Measurements from ENCODE around the gene COL5A1.

COL5A1 gene

GRCh38 chr9:134809826-134810225 lies 168.2 kb downstream of the COL5A1 start:
- no peak for TF ChIP-seq CTCF (IDR thresholded peaks at IDR 0.05; ENCODE audit: low read length)
- no peak for TF ChIP-seq EZH2 (IDR thresholded peaks at IDR 0.05; ENCODE audit: borderline replicate concordance, low read length)
- Histone ChIP-seq H2AFZ (ENCODE audit: low read length) (no peak overlapping the region), H3K4me3 (ENCODE audit: low read depth, low read length, poor library complexity, severe bottlenecking) (no peak overlapping the region), H4K20me1 (ENCODE audit: insufficient read depth, low read length) (no peaks in the 10 kb centered on the region), H3K9ac (ENCODE audit: low read length) (no peak overlapping the region), H3K27ac (ENCODE audit: low read depth, low read length, poor library complexity, severe bottlenecking) (no peak overlapping the region), H3K9me3 (ENCODE audit: low read length) (no peaks in the 10 kb centered on the region), H3K4me2 (ENCODE audit: low read length) (no peak overlapping the region), H3K9me2 (ENCODE audit: low read depth, low read length) (no peaks in the 10 kb centered on the region), H3F3A (ENCODE audit: insufficient read depth, low read length) (no peaks in the 10 kb centered on the region), H3K79me2 (ENCODE audit: insufficient read depth, low read length) (no peaks in the 10 kb centered on the region), H3K27me3 (ENCODE audit: insufficient read depth, low read length) (peaks cover 11% of the 10 kb centered on the region; the same call in 1 of the 2 replicates), H3K4me1 (ENCODE audit: insufficient read depth, low read length, severe bottlenecking) (no peaks in the 10 kb centered on the region), H3K36me3 (ENCODE audit: insufficient read depth, low read length) (no peaks in the 10 kb centered on the region)

- H4K20me1 ChIP-seq (ENCODE audit: insufficient read depth, low read length), result no peaks in the 10 kb centered on the region
- H3K27me3 ChIP-seq (ENCODE audit: insufficient read depth, low read length), result peaks cover 3% of the 10 kb centered on the region; the same call in 1 of the 2 replicates
- no peak overlapping the region for H3K9ac ChIP-seq (ENCODE audit: low read length)
- H3K27ac ChIP-seq (ENCODE audit: low read depth, low read length, poor library complexity, severe bottlenecking), result no peak overlapping the region
- H3K4me1 ChIP-seq (ENCODE audit: insufficient read depth, low read length, severe bottlenecking), result no peaks in the 10 kb centered on the region
- no peaks in the 10 kb centered on the region for H3K79me2 ChIP-seq (ENCODE audit: insufficient read depth, low read length)
- no peak overlapping the region for H3K4me2 ChIP-seq (ENCODE audit: low read length)
- TF ChIP-seq CTCF (IDR thresholded peaks at IDR 0.05; ENCODE audit: low read length), result no peak
- no peak for TF ChIP-seq EZH2 (IDR thresholded peaks at IDR 0.05; ENCODE audit: borderline replicate concordance, low read length)
- H2AFZ ChIP-seq (ENCODE audit: low read length), result no peak overlapping the region
- H3K9me3 ChIP-seq (ENCODE audit: low read length), result no peaks in the 10 kb centered on the region
- no peaks in the 10 kb centered on the region for H3K36me3 ChIP-seq (ENCODE audit: insufficient read depth, low read length)
- H3K9me2 ChIP-seq (ENCODE audit: low read depth, low read length), result no peaks in the 10 kb centered on the region
- H3F3A ChIP-seq (ENCODE audit: insufficient read depth, low read length), result no peaks in the 10 kb centered on the region
- no peak overlapping the region for H3K4me3 ChIP-seq (ENCODE audit: low read depth, low read length, poor library complexity, severe bottlenecking)
Observed at GRCh38 chr9:134811079-134811672, 169.6 kb downstream of the COL5A1 start.

DNA sequence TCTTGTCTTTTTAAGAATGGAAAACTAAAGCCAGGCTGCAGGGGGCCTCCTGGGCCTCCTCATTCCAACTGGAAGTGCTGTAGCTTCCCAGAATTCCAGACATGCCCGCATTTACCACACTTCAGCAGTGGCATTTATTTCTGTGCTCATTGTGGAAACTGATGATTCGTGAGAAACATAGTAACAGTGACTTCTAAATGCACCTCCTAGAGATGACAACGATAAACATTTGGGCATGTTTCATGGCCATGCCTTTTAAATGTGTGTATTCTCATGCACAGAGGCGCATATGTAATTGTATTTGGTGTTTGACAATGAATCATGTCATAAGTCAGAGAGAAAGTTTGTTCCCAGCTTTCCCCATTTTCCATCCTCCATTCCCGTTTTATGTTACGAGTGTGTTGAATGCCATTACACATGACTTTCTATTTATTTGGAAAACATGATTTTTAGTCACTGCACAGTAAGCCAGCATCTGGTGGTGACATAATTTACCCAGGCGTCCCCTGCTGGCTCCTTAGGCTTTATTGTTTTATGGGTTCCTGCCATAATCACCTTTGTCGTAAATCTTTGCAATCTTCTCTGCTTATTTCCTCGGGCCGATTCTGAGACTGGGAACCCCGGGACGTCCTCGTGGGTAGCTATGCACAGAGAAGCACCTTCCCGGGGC lies 170.2 kb downstream of the COL5A1 start:
- no peaks in the 10 kb centered on the region for H3K36me3 ChIP-seq (ENCODE audit: insufficient read depth, low read length)
- no peak overlapping the region for H3K27ac ChIP-seq (ENCODE audit: low read depth, low read length, poor library complexity, severe bottlenecking)
- no peak overlapping the region for H3K4me2 ChIP-seq (ENCODE audit: low read length)
- no peak overlapping the region for H3K9ac ChIP-seq (ENCODE audit: low read length)
- no peak overlapping the region for H3K4me3 ChIP-seq (ENCODE audit: low read depth, low read length, poor library complexity, severe bottlenecking)
- no peaks in the 10 kb centered on the region for H4K20me1 ChIP-seq (ENCODE audit: insufficient read depth, low read length)
- H3K9me2 ChIP-seq (ENCODE audit: low read depth, low read length), result no peaks in the 10 kb centered on the region
- H3K79me2 ChIP-seq (ENCODE audit: insufficient read depth, low read length), result no peaks in the 10 kb centered on the region
- H3K27me3 ChIP-seq (ENCODE audit: insufficient read depth, low read length), result peaks cover 3% of the 10 kb centered on the region; the same call in 1 of the 2 replicates
- H3K9me3 ChIP-seq (ENCODE audit: low read length), result no peaks in the 10 kb centered on the region
- no peak for TF ChIP-seq CTCF (IDR thresholded peaks at IDR 0.05; ENCODE audit: low read length)
- no peak for TF ChIP-seq EZH2 (IDR thresholded peaks at IDR 0.05; ENCODE audit: borderline replicate concordance, low read length)
- no peak overlapping the region for H2AFZ ChIP-seq (ENCODE audit: low read length)
- H3K4me1 ChIP-seq (ENCODE audit: insufficient read depth, low read length, severe bottlenecking), result no peaks in the 10 kb centered on the region
- H3F3A ChIP-seq (ENCODE audit: insufficient read depth, low read length), result no peaks in the 10 kb centered on the region

All from OCI-LY1 (cell line).